HG02884 (cell line): ENCODE results near the gene GLB1L2.
A peak's percentile ranks its signal among the peaks of the same experiment; 100 is the strongest.

Source experiments
- ATAC-seq: cut with Tn5 transposase; IDR thresholded peaks from one replicate; pipeline ENCODE4 v1.9.1; 2021; ENCODE audit warnings: mild to moderate bottlenecking, moderate library complexity; ENCODE audit not compliant: unreplicated experiment

The GLB1L2 gene

DNA sequence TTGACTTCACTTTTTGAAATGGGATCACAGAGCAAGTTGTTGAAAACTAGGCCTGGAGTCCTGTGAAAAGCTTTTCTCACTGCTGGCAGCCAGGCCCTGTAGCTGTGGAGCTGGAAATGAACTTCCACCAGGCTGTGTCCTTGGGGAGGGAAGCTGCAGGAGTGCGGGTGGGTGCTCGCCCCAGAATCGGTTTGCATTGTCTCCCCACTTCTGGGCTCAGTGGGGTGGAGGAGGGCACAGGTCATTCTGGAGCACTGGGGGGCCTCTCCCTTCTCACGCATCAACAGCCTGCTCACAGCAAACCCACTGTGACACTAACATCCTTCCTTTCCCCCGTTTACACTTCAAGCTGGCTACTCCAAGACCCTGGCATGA lies 15.2 kb downstream of the GLB1L2 start:
- no peak for ATAC-seq

DNA sequence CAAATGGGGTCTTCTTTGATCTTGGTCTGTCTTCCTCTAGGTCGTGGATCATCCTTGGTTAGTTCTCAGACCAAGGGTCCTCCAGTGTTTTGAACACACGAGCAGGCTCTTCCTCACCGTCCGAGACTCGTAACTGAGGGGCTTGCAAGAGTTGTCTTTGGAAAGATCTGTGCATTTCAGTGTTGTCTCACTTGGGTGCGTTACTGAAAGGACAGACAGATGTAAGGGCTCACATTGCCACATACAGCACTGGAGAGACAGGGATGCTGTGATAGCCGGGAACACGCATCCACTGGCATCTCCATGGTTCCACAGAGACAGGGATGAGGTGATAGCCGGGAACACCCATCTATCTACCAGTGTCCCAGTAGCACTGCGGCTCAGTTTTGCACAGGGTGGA lies 15.7 kb downstream of the GLB1L2 start:
- ATAC-seq: no peak

GRCh38 chr11:134349109-134349801 lies 17.5 kb downstream of the GLB1L2 start:
- no peak for ATAC-seq

DNA sequence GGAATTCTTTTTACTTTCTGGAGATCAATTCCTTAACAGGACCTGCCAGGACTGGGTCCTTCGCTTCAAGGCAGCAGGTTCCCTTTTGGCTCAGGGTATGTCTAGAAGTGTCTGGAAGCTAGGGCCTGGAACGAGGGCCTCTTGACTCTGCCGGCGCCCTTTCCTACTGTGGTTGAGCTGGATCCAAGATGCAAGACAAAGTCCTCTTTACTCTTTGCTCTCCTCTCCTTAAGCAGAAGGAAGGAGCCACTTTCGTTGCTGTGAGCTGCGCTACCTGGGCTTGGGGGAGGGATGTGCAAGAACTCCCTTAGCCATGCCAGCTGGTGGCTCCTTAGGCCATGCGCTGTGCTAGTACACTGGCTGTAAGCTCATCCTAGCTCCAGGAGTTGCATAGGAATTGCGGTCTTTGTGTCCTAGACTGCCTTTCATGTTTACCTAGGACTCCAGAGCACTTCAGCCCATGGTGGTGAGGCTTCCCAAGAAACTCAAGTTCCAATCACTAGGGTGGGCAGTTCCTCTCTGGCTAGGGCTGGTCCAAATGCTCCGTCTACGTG lies 18.1 kb downstream of the GLB1L2 start:
- ATAC-seq: no peak

- no peak for ATAC-seq
Observed at GRCh38 chr11:134350381-134350780, 18.6 kb downstream of the GLB1L2 start.

GRCh38 chr11:134352111-134352510 lies 20.3 kb downstream of the GLB1L2 start:
- ATAC-seq: no peak

DNA sequence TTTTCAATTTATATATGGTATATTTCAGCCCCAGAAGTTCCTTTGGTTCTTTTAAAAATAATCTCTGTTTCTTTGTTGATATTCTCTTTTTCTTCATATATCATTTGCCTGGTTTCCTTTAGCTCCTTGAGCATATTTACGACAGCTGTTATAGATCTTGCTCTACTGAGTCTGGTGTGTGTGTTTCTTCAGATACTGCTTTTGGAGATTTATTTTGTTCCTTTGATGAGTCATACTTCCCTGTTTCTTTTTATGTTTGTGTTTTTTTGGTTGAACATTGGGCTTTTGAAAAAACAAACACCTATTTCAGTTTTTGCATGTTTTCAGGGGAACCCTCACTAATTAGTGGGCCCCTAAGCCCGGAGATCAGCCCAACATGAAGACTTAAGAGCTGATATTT lies 23.3 kb downstream of the GLB1L2 start:
- no peak for ATAC-seq

- ATAC-seq: no peak
Observed at GRCh38 chr11:134355656-134356055, 23.9 kb downstream of the GLB1L2 start.

DNA sequence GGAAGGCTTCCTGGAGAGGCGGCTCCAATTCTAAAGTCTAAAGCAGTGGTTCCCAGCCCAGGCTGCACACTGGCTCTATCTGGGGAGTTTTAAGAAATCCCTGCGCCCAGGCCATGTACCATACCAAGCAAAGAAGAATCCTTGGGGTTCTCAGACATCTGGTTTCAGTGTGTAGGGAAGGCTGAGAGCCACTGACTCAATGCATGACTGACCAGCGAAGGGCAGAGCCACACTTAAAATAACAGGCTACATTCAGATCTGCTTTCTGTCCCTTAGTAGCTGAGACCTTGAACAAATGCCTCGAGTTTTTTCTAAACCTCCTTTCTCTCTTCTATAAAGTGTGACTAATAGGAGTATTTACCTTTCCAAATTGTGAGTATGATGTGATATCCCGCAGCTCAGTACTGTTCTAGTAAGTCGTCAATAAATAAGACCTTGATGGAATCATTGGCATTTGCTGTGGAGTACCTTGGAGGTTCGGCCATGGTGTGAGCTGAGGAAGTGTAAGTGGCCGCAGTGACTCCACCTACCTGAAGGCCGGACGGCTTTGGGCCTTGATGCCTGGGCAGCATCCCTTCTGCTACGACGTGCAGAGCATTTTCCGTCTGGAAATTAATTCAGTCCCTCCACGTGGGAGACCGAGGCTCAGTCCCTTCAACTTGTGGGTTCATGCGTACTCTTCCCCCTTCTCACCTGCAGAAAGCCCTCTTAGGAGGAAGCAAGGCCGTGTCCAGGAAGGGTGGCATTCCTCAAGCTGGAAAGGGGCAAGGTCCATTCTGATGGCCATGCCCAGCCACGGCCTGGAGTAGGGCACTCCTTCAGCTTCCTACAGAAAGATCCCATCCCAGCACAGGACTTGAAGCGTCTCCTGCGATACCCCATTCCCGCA lies 25.1 kb downstream of the GLB1L2 start:
- ATAC-seq: no peak

DNA sequence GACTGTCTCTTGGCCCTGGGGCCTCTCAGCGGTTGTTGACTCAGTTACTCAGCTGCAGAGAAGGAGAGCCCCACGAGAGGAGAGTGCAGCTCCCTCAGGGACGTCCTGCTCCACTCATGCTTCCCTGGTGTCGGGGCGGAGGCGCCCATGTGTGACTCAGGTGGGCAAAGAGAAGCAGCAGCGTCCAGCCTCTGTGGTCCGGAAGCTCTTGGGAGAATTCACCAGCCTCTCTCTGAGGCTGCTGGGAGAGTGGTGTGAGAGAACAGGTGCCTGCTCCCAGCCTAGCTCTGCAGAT lies 25.7 kb downstream of the GLB1L2 start:
- ATAC-seq: no peak

- no peak for ATAC-seq
Observed at GRCh38 chr11:134358165-134358855, 26.5 kb downstream of the GLB1L2 start.

DNA sequence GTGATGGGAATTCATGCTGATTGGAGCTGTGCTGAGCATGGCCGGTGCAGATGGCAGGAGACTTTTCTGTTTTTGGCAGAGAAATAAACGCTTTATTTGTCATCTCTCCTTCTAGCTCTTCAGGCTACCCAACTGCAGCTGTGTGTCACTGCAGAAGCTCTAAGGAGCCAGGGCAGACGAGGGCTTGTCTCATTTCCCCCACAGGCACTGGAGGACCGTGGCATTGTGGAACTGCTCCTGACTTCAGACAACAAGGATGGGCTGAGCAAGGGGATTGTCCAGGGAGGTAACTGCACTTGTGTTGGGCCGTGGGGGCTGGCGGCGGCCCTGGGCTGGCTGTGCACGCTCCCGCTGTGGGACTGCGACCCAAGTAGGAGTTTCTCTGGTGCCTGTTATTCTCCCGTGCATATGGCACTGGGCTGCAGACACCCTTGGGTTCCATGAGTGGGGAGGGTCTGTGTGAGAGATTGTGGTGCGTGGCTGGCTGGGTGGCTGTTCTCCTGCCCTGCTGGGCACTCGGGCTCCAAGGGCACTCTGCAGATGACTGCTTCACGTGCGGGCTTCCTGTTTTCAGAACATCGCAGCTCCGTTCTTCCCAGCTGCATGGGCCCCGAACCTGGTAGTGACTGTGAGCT lies 27.2 kb downstream of the GLB1L2 start:
- ATAC-seq: no peak

GRCh38 chr11:134359646-134360045 lies 27.9 kb downstream of the GLB1L2 start:
- no peak for ATAC-seq

GRCh38 chr11:134360050-134360835 lies 28.5 kb downstream of the GLB1L2 start:
- peak; percentile 94 for ATAC-seq

- ATAC-seq: no peak
Observed at GRCh38 chr11:134361661-134362060, 29.9 kb downstream of the GLB1L2 start.

DNA sequence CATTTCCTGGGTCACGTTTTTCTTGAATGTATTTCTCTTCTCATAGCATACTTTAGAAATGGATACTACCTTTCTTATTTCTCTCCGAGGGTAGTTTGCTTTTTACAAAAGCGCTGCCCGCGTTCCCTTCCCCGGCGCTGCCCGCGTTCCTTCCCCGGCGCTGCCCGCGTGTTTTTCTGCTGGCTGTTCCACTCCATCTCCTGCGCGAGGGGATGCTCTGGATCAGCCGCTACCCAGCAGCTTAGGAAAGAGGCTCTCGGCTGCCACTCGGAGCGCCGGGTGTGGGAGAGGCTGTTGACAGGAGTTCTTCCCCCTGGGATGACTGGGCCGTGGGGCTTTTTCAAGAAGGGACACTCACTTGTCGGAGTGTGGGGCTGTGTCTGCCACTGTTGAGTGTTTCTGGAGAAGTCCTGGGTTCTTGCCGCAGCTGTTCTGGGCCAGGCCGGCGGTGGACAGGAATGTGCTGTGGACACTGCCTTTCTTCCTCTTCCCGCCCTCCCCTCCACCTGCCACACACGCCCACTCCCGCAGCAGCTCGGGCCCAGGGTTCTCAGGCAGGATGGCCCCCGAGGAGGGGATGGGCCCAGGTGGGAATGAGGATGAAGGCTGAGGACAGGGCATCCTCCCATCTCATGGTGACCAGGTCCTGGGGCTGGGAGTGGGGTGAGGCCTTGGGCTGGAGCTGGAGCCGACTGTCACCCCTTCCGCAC lies 30.6 kb downstream of the GLB1L2 start:
- no peak for ATAC-seq

GRCh38 chr11:134363161-134363560 lies 31.4 kb downstream of the GLB1L2 start:
- no peak for ATAC-seq

GRCh38 chr11:134363592-134363991 lies 31.8 kb downstream of the GLB1L2 start:
- ATAC-seq: no peak

GRCh38 chr11:134364261-134364660 lies 32.5 kb downstream of the GLB1L2 start:
- ATAC-seq: no peak
